K562 (cell line): ENCODE measurements around the gene AQP2. TPM values are rescaled to one million over a fixed set of nuclear protein-coding genes. Genes with fewer than 3 reads are reported as not detected.

Experiments
- CBFA2T2 ChIP-seq: fragments of 450-650 bp; conservative IDR thresholded peaks from 2 replicates; pipeline ENCODE4 v1.6.1; 2017; ENCODE audit warnings: mild to moderate bottlenecking
- CBX3 ChIP-seq, 2 experiments: IDR thresholded peaks; 1 replicate in 1 of 2; 2 replicates in 1 of 2; pipeline ENCODE4 v1.6.1; 2012; ENCODE audit warnings: inconsistent platforms in 2 of 2, low read length in 2 of 2, borderline replicate concordance in 1 of 2, control low read depth in 1 of 2
- ELF1 ChIP-seq: fragments of 200-800 bp; sonication (Bioruptor generic); IDR thresholded peaks from 2 replicates; pipeline ENCODE4 v1.6.1; 2016; ENCODE audit warnings: missing genetic modification characterization, missing compliant biosample characterization
- GATAD2B ChIP-seq: fragments of 450-650 bp; IDR thresholded peaks from 2 replicates; pipeline ENCODE4 v1.6.1; 2017; ENCODE audit warnings: mild to moderate bottlenecking, borderline replicate concordance
- HDGF ChIP-seq: fragments of 450-650 bp; IDR thresholded peaks from 2 replicates; pipeline ENCODE4 v1.6.1; 2016
- KLF10 ChIP-seq: fragments of 250-450 bp; sonication (Bioruptor Pico); IDR thresholded peaks from 2 replicates; pipeline ENCODE4 v1.6.1; 2021; ENCODE audit warnings: matching md5 sums
- MAFG ChIP-seq: fragments of 450-650 bp; conservative IDR thresholded peaks from 2 replicates; pipeline ENCODE4 v1.6.1; 2016; ENCODE audit warnings: missing genetic modification characterization, missing compliant biosample characterization
- NRF1 ChIP-seq, 2 experiments: fragments of 450-650 bp; IDR thresholded peaks in 1 of 2; conservative IDR thresholded peaks in 1 of 2; 2 replicates each; pipeline ENCODE4 v1.6.1; 2014; ENCODE audit warnings: mild to moderate bottlenecking in 2 of 2
- SRSF3 ChIP-seq: fragments of 200-400 bp; formaldehyde crosslinking; IDR thresholded peaks from 2 replicates; pipeline ENCODE4 v1.6.1; 2016; ENCODE audit warnings: mild to moderate bottlenecking, low read length, moderate library complexity; ENCODE audit not compliant: insufficient read depth
- TCF7 ChIP-seq: sonication (generic); IDR thresholded peaks from 2 replicates; pipeline ENCODE4 v1.6.1; 2016; ENCODE audit warnings: antibody characterized with exemption, borderline replicate concordance
- ZNF384 ChIP-seq: IDR thresholded peaks from 2 replicates; pipeline ENCODE4 v1.6.1; 2012; ENCODE audit warnings: low read depth, low read length, improper control_type of control experiment
- polyA plus RNA-seq, 8 experiments: library from polyadenylated mRNA; depleted of rRNA in 4 of 8; stranded (reverse) in 5 of 8; unstranded in 3 of 8; fragments of >200 nt; fragmentation: Nextera tagmentation in 2 of 8; fragmentation: Illumina TruSeq in 1 of 8; extraction: Ambion mirVana in 2 of 8; extraction: Trizol in 1 of 8; gene quantifications; 2 replicates each; pipeline versions ENCODE4 v1.2.1 to v1.2.3, GENCODE V29; 2011 to 2014; ENCODE audit warnings: inconsistent platforms in 1 of 8, missing spikeins in 1 of 8
- total RNA-seq, 7 experiments: library from RNA; depleted of rRNA in 6 of 7; stranded (reverse); fragments of >200 nt in 6 of 7; fragmentation: Illumina TruSeq in 2 of 7; extraction: Trizol in 2 of 7; gene quantifications; 2 replicates each; pipeline versions ENCODE4 v1.2.1 to v1.2.3, GENCODE V29; 2011 to 2021; ENCODE audit warnings: low replicate concordance in 1 of 7
- TF ChIP-seq, protein P1 (sequence below): fragments of 450-650 bp; IDR thresholded peaks from 2 replicates; pipeline ENCODE4 v1.6.1; 2016; ENCODE audit warnings: mild to moderate bottlenecking, moderate library complexity
- TF ChIP-seq, protein P2 (sequence below): IDR thresholded peaks from 2 replicates; pipeline ENCODE4 v1.6.1; 2011; ENCODE audit warnings: borderline replicate concordance, low read depth, mild to moderate bottlenecking, moderate library complexity, low read length; ENCODE audit not compliant: insufficient read depth, poor library complexity, severe bottlenecking
- TF ChIP-seq, protein P3 (sequence below): fragments of 250-450 bp; sonication (Bioruptor Pico); IDR thresholded peaks from 2 replicates; pipeline ENCODE4 v1.8.0; 2021; ENCODE audit warnings: moderate library complexity, mild to moderate bottlenecking, inconsistent platforms

Gene AQP2
- total and polyA plus RNA-seq, 9 of the 15 experiments (the other 6 are each of a cell fraction or from before 2014, with no cell fraction given): not detected

DNA sequence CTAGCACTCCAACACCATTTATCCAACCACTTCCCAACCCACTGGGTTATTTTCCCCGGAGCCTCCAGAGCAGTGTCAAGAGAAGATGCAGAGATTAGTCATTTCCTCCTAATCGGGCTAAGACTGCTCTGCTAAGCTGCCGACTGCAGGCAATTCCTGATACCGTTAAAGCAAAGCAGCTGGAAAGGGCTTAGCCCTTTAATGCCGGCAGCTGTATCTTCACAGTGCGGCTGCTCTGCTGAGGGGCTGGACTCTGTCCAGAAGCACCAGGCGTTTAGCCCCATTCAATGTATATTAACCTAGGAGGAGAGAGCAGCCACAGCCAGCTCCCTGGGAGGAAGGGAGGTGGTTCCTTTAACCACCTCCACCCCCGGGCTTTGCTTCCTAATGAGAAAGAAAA lies 33.4 kb downstream of the AQP2 start (continued):
- TF ChIP-seq, protein P1, sequence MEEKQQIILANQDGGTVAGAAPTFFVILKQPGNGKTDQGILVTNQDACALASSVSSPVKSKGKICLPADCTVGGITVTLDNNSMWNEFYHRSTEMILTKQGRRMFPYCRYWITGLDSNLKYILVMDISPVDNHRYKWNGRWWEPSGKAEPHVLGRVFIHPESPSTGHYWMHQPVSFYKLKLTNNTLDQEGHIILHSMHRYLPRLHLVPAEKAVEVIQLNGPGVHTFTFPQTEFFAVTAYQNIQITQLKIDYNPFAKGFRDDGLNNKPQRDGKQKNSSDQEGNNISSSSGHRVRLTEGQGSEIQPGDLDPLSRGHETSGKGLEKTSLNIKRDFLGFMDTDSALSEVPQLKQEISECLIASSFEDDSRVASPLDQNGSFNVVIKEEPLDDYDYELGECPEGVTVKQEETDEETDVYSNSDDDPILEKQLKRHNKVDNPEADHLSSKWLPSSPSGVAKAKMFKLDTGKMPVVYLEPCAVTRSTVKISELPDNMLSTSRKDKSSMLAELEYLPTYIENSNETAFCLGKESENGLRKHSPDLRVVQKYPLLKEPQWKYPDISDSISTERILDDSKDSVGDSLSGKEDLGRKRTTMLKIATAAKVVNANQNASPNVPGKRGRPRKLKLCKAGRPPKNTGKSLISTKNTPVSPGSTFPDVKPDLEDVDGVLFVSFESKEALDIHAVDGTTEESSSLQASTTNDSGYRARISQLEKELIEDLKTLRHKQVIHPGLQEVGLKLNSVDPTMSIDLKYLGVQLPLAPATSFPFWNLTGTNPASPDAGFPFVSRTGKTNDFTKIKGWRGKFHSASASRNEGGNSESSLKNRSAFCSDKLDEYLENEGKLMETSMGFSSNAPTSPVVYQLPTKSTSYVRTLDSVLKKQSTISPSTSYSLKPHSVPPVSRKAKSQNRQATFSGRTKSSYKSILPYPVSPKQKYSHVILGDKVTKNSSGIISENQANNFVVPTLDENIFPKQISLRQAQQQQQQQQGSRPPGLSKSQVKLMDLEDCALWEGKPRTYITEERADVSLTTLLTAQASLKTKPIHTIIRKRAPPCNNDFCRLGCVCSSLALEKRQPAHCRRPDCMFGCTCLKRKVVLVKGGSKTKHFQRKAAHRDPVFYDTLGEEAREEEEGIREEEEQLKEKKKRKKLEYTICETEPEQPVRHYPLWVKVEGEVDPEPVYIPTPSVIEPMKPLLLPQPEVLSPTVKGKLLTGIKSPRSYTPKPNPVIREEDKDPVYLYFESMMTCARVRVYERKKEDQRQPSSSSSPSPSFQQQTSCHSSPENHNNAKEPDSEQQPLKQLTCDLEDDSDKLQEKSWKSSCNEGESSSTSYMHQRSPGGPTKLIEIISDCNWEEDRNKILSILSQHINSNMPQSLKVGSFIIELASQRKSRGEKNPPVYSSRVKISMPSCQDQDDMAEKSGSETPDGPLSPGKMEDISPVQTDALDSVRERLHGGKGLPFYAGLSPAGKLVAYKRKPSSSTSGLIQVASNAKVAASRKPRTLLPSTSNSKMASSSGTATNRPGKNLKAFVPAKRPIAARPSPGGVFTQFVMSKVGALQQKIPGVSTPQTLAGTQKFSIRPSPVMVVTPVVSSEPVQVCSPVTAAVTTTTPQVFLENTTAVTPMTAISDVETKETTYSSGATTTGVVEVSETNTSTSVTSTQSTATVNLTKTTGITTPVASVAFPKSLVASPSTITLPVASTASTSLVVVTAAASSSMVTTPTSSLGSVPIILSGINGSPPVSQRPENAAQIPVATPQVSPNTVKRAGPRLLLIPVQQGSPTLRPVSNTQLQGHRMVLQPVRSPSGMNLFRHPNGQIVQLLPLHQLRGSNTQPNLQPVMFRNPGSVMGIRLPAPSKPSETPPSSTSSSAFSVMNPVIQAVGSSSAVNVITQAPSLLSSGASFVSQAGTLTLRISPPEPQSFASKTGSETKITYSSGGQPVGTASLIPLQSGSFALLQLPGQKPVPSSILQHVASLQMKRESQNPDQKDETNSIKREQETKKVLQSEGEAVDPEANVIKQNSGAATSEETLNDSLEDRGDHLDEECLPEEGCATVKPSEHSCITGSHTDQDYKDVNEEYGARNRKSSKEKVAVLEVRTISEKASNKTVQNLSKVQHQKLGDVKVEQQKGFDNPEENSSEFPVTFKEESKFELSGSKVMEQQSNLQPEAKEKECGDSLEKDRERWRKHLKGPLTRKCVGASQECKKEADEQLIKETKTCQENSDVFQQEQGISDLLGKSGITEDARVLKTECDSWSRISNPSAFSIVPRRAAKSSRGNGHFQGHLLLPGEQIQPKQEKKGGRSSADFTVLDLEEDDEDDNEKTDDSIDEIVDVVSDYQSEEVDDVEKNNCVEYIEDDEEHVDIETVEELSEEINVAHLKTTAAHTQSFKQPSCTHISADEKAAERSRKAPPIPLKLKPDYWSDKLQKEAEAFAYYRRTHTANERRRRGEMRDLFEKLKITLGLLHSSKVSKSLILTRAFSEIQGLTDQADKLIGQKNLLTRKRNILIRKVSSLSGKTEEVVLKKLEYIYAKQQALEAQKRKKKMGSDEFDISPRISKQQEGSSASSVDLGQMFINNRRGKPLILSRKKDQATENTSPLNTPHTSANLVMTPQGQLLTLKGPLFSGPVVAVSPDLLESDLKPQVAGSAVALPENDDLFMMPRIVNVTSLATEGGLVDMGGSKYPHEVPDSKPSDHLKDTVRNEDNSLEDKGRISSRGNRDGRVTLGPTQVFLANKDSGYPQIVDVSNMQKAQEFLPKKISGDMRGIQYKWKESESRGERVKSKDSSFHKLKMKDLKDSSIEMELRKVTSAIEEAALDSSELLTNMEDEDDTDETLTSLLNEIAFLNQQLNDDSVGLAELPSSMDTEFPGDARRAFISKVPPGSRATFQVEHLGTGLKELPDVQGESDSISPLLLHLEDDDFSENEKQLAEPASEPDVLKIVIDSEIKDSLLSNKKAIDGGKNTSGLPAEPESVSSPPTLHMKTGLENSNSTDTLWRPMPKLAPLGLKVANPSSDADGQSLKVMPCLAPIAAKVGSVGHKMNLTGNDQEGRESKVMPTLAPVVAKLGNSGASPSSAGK: no peak
- TF ChIP-seq CBFA2T2 (peak; percentile 91), TCF7 (no peak), MAFG (tag) (no peak), ZNF384 (no peak), GATAD2B (no peak), ELF1 (no peak), HDGF (no peak), CBX3 (IDR thresholded peaks at IDR 0.05; ENCODE audit: borderline replicate concordance in 1 of 2, low read length in 2 of 2) (no peak), KLF10 (CRISPR knock-in tag) (no peak), SRSF3 (no peak), NRF1 (conservative IDR thresholded peaks at IDR 0.05 in 1 of 2, IDR thresholded peaks at IDR 0.05 in 1 of 2) (peak; percentile 74 to 77)
- TF ChIP-seq, protein P2, sequence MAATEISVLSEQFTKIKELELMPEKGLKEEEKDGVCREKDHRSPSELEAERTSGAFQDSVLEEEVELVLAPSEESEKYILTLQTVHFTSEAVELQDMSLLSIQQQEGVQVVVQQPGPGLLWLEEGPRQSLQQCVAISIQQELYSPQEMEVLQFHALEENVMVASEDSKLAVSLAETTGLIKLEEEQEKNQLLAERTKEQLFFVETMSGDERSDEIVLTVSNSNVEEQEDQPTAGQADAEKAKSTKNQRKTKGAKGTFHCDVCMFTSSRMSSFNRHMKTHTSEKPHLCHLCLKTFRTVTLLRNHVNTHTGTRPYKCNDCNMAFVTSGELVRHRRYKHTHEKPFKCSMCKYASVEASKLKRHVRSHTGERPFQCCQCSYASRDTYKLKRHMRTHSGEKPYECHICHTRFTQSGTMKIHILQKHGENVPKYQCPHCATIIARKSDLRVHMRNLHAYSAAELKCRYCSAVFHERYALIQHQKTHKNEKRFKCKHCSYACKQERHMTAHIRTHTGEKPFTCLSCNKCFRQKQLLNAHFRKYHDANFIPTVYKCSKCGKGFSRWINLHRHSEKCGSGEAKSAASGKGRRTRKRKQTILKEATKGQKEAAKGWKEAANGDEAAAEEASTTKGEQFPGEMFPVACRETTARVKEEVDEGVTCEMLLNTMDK: no peak
- TF ChIP-seq, protein P3, sequence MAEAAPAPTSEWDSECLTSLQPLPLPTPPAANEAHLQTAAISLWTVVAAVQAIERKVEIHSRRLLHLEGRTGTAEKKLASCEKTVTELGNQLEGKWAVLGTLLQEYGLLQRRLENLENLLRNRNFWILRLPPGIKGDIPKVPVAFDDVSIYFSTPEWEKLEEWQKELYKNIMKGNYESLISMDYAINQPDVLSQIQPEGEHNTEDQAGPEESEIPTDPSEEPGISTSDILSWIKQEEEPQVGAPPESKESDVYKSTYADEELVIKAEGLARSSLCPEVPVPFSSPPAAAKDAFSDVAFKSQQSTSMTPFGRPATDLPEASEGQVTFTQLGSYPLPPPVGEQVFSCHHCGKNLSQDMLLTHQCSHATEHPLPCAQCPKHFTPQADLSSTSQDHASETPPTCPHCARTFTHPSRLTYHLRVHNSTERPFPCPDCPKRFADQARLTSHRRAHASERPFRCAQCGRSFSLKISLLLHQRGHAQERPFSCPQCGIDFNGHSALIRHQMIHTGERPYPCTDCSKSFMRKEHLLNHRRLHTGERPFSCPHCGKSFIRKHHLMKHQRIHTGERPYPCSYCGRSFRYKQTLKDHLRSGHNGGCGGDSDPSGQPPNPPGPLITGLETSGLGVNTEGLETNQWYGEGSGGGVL: no peak
